Stimulated activated CD8-positive, alpha-beta memory T cell treated with anti-CD3 and anti-CD28 coated beads, Interleukin-15, amount 100 ng/mL, for 48 hours (primary cell): ENCODE measurements around the gene SERPINH1.

ENCODE experiments used
- DNase-seq, 2 donors: peaks; one replicate each; pipeline ENCODE4 v3.0.0-alpha.2; 2020; ENCODE audit warnings: low read depth in 2 of 2

SERPINH1 gene

GRCh38 chr11:75596914-75597313 is 34.9 kb downstream of the SERPINH1 start:
- no peak for DNase-seq

DNA sequence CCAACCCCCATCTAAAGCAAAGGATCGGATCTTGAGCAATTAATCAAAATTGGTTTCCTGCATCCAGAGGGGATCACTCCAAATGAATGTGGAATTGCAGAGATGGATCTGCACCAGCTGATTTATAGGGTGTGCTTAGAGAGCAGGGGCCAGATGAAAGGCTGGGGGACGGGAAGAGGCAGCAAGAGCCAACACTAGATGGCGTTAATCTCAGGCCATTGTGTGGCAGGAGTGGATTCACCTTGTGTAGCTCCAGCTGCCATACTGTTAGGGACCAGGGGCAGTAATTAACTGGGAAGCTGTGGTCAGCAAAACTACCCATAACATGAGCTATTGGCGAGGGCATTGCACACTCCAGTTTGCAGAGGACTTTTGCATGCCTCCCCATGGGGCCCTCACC is 35.6 kb downstream of the SERPINH1 start:
- no peak for DNase-seq

DNA sequence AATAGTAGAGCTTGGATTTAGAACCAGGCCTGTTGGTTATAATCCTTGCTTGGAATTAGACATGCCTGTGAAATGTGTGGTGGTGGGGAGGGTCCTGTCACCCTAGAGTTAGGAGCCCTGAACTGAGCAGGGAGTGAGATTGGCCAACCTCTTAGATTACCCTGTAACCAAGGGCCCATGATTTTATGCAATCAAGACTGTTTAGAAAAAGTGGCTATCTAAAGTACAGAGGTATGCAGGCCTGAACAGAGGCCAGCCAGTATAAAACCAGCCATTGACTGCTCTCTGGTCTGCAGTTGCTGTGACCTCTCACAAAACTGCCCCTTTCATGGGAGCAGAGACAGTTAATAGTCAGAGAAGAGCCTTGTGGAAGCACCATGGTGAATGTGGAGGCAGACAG is 36.2 kb downstream of the SERPINH1 start:
- no peak for DNase-seq

DNA sequence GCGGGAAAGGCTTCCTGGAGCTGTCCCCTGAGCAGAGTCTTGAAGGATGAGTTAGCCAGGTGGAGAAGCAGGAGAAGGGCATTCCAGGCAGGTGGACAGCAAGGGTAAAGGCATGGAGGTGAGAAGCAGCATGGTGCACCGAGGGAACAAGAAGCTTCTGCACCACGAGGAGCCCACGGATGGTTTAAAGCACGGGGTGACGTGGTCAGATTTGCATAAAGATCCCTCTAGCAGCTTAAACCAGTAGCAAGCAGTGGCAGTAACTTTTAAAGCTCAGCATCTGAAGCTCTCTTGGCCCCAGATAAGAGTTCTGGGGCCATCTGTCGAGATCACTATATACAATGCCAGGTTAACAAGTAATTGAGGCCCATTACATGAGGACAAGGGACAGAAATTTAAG is 36.8 kb downstream of the SERPINH1 start:
- DNase-seq, result no peak

GRCh38 chr11:75600356-75600755 is 38.3 kb downstream of the SERPINH1 start:
- no peak for DNase-seq

DNA sequence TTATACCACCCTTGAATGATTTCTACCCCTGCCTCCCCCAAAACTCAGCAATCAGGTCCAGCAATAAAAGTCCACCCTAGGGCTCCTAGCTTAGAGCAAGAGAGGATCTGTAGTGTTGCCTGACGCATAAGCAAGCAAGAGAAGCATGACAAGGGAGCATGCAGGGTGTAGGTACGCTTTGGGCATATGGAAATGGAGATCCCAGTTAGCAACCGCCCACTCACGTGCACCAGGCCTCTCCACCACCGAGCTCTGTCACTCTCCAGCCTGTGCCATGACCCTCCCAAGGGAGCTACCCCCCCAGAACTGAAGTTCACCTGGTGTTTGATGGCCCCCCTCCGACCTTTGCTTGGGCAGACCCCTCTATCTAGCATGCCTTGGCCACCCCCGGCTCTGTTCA is 39.4 kb downstream of the SERPINH1 start:
- no peak for DNase-seq

DNA sequence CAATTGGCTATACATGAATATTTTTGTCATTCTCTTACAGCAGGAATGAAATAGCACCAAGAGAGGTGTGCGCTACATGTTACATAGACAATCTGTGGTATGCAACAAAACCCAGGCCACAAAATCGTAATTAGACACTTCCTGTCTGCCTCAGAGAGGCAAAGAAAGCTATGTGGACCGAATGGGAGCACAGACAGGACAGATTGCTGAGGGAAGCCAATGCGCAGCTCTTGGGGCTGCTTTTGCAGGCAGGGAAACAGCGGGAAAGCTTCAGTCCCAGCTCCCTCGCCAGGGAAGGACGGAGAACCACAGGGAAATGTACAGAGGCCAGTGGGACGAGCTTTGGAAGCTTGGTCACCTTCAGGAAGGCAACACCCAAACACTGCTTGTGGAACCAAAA is 40.9 kb downstream of the SERPINH1 start:
- no peak for DNase-seq

DNA sequence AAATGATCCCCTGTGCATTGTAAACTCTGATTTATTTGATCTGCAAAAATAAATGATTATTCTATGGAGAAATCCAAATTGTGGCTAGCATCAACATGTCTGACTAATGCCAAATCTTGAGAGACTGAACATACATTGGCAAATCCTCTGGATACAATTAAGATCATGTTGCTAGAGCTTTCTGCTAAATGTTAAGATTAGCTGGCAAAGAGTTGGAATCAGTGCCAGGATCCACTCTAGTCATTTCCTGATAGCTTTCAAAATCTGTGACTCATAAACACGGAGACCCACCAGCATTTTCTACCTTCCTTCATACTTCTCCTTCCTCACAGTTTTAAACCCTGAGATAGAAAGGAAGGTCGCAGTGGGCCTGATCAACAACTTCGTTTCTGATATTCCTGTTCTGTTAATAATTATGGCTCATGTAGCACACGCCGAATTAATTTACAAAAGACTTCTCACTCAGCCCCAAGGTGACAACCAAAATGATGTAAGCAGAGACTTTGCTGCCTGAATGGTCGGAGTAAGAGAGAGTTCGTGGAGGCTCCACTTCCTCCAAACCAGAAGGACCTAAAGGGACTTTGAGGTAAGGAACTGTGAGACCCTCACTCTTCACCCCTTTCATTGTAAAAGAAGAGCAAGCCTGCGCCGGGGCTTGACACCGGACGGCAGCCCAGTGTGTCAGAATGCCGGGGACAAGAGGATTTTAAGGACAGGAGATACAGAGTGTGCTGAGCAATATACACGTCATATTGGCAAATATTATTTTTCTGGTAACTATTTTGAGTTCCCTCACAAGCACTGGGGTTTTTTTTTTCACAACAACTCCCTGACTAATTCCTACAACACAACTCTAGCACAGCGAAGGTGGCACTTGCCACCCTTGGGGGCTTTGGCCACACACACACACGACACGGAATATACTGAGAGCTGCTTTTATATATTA is 42.0 kb downstream of the SERPINH1 start:
- DNase-seq, result no peak

GRCh38 chr11:75606099-75606498 is 44.0 kb downstream of the SERPINH1 start:
- DNase-seq, result no peak

DNA sequence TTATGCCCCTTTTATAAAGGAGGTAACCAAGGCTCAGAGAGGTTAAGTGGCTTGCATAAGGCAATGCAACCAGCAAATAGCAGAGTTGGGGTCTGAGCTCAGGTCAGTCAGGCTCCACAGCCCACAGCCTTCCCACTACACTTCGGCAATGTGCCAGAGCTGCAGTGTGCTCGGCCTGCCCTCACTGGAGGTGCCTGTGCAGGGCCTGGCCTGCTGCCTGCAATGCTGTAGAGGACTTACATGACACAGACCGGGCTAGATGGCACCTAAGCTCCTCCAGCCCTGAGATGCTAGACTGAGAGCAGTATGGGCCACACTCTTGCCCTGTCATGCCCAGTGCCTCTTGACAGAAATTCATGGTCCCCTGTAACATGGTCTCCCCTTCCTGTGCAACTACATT is 49.8 kb downstream of the SERPINH1 start:
- no peak for DNase-seq

- no peak for DNase-seq
Measured at GRCh38 chr11:75615751-75616150, 53.7 kb downstream of the SERPINH1 start.

GRCh38 chr11:75616281-75616680 is 54.2 kb downstream of the SERPINH1 start:
- DNase-seq, result no peak
